Fibroblast of mammary gland (primary cell): Measurements from ENCODE around the gene C10orf62.

Experiments
- DNase-seq: peaks from one replicate; pipeline ENCODE4 v3.0.0-alpha.2; 2010; ENCODE audit warnings: low read depth
- H3K4me3 ChIP-seq: 2 replicates; pipeline ENCODE4 v1.5.1; 2011; ENCODE audit warnings: low read depth, mild to moderate bottlenecking, low read length, moderate library complexity; ENCODE audit not compliant: control insufficient read depth
- TF ChIP-seq, protein P1 (sequence below): conservative IDR thresholded peaks from 2 replicates; pipeline ENCODE4 v1.5.1; 2011; ENCODE audit warnings: low read depth, low read length, inconsistent platforms; ENCODE audit not compliant: control insufficient read depth, insufficient read depth

The C10orf62 gene

DNA sequence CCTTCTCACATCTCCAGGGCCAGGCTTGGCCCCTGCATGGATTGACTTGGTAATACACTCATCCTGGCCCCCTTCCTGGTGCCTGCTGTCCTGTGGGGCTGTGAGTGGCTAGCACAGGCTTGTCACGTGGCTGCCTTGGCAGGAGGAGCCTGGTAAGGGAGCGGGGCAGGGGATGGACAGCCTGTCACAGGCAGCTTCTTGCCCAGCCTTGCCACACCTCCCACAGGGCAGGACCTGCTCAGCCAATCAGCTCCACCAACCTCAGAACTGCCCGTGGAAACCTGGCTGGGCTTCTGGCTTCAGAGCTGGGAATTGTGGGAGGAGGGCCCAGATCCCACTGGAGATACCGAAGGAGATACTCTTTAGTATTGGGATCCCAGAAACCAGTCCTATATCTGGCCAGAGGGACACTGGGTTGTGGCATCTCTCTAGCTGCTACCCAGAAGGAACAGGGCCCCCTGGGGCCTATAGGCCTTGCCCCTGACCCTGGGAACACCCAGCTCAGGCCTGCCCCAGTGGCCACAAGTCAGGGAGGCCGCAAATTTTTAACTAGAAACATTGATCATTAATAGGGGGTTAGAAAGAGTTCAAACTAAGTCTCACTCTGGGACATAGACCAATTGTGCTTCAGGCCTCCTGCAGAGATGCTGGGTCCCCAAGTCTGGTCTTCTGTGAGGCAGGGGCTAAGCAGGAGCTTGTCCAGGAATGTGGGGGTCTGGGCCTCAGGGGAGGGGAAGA lies 5.3 kb upstream of the C10orf62 start, which contains the start of gene HOGA1:
Gene HOGA1 (plus strand): TSS at position 330 of the 738 bp plus-strand sequence. CDS start 315 bp downstream, at position 645.
- TF ChIP-seq, protein P1, sequence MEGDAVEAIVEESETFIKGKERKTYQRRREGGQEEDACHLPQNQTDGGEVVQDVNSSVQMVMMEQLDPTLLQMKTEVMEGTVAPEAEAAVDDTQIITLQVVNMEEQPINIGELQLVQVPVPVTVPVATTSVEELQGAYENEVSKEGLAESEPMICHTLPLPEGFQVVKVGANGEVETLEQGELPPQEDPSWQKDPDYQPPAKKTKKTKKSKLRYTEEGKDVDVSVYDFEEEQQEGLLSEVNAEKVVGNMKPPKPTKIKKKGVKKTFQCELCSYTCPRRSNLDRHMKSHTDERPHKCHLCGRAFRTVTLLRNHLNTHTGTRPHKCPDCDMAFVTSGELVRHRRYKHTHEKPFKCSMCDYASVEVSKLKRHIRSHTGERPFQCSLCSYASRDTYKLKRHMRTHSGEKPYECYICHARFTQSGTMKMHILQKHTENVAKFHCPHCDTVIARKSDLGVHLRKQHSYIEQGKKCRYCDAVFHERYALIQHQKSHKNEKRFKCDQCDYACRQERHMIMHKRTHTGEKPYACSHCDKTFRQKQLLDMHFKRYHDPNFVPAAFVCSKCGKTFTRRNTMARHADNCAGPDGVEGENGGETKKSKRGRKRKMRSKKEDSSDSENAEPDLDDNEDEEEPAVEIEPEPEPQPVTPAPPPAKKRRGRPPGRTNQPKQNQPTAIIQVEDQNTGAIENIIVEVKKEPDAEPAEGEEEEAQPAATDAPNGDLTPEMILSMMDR = no peak
- DNase-seq = peak; percentile 73
- H3K4me3 ChIP-seq = no peak within 1 kb of the TSS

DNA sequence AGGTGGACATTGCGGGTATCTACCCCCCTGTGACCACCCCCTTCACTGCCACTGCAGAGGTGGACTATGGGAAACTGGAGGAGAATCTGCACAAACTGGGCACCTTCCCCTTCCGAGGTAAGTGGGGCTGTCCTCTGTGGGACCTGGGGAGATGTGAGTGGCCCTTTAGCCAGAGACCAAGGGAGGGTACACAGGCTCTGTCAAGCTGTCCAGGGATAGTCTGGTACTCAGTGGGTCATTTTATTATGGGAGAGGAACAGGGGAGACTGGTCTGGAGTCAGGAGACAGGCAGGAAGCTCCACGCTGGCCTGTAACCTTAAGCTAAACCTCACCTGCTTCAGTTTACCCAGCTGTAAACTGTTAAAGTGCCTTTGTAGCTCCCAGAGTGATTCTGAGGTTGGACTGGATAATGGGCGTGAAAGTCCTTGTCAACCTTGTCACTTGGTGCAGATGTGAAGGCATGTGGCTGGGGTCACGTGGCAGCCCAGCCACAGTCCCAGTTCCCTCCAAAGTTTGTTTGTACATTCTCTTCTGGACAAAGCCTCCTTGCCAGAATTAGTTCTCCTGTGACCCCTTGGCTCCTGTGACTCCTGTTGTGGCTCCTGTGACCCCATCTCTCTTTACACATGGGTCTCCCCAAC lies 4.6 kb upstream of the C10orf62 start:
- no peak for DNase-seq
- TF ChIP-seq, protein P1 = no peak
- no peak overlapping the region for H3K4me3 ChIP-seq

DNA sequence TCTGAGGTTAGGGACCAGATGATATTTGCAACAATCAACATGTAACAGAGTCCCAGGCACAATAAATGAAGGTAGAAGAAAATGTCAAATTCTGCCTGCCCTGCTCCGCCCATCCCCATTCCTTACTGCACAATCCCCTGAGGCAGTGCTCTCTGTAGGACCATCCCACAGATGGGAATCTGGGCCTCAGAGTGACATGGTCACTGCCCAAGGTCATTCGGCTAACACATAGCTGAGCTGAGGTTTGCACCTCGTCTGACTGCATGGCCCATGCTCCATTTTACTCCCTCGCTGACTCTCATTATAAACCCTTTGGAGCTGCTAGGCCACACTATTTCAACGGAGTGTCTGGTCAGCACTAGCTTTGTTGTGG lies 4.1 kb upstream of the C10orf62 start:
- no peak for DNase-seq
- TF ChIP-seq, protein P1 = no peak
- no peak overlapping the region for H3K4me3 ChIP-seq

DNA sequence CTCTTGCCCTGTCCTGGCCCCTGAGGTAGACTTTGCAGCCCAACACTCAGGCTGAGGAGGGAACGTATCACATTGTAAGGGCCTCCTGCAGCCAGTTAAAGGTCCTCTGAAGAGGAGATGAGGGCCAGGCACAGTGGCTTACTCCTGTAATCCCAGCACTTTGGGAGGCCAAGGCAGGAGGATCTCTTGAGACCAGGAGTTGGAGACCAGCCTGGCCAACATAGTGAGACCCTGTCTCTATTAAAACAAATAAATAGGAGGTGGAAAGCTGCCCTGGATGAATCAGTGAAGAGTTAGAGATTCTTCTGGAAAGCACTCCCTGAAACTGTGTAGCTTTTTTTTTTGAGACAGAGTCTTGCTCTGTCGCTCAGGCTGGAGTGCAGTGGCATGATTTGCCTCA lies 2.3 kb upstream of the C10orf62 start:
- TF ChIP-seq, protein P1 = no peak
- DNase-seq = no peak
- no peak overlapping the region for H3K4me3 ChIP-seq

DNA sequence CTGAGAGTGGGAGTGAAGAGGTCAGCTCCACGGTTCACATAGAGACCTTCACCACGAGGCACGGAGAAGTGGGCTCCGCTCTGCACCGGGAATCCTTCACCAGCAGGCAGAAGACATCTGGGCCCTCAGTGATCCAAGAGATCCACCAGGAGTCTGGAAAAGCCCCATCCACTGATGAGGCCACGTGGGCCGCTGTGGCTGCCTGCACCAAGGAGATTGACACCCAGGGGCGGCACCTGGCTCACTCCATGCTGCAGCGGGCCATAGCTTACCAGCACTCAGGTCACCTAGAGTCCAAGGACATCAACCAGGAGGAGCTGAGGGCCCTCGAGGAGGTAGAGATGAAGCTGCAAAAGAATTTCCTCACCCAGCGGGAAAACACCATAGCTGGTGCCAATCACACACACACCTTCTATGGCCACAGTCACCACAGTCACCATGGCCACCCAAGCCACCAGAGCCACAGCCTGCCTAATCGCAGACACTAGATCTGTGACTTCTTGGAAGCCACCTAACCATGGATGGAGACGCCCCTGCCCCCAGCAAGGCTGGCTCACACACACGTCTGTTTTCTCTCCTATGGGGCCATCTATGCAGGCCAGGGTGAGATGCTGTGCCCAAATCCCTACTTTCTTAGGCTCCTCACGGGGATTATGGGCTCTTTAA lies 694 bp downstream of the C10orf62 start:
- H3K4me3 ChIP-seq = no peak overlapping the region
- DNase-seq = no peak
- TF ChIP-seq, protein P1 = no peak

DNA sequence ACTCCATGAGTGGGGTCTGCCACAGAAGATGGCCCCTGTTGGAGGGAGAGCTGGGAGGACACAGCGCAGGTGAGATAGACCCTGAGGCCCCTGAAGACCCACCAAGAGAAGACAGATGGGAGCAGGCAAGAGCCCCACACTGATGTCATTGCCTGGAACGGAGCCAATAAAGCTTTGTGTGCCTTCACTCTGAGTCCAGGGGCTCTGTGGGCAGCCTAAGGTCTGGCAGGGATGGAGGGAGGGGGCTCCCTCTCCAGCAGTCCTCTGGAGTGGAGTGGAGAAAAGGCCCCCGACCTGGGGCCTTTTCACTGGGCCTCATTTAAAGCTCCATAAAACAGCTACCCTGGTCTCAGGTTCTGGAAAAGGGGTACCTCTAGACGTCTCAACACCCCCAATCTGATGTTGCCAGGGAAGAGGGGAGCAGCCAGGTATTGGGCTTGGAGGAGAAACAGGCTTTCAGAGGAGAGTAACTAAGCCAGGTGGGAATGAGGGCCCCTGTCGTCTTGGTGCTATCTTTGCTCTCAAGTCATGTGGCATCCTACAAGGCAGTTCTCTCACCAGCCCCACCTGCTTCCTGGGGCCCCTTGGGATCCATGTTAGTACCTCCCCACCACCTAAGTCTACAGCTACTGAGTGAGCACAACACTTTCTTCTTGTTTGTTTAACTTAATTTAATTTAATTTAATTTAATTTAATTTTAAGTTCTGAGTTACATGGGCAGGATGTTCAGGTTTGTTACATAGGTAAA lies 1.4 kb downstream of the C10orf62 start:
- DNase-seq = no peak
- H3K4me3 ChIP-seq = no peak overlapping the region
- TF ChIP-seq, protein P1 = no peak
